Osteoblast (primary cell): ENCODE measurements around the gene CHST15. TPM values are rescaled to one million over a fixed set of nuclear protein-coding genes. Genes with fewer than 3 reads are reported as not detected.

ENCODE experiments used
- DNase-seq: peaks from one replicate; pipeline ENCODE4 v3.0.0; 2011; ENCODE audit warnings: low spot score, mixed read lengths; ENCODE audit not compliant: insufficient read length; ENCODE audit errors: missing footprints
- H2AFZ ChIP-seq: 2 replicates; pipeline ENCODE4 v1.6.0; 2011; ENCODE audit warnings: mild to moderate bottlenecking, low read length
- H3K27ac ChIP-seq: 2 replicates; pipeline ENCODE4 v1.5.1; 2011; ENCODE audit warnings: mild to moderate bottlenecking, low read depth, low read length, moderate library complexity
- H3K27me3 ChIP-seq: 2 replicates; pipeline ENCODE4 v1.6.0; 2012; ENCODE audit warnings: mild to moderate bottlenecking, control low read depth, inconsistent platforms, low read length, moderate library complexity; ENCODE audit not compliant: insufficient read depth
- H3K36me3 ChIP-seq: 2 replicates; pipeline ENCODE4 v1.5.1; 2011; ENCODE audit warnings: mild to moderate bottlenecking, low read length, control low read depth, moderate library complexity; ENCODE audit not compliant: insufficient read depth
- H3K4me1 ChIP-seq: 2 replicates; pipeline ENCODE4 v1.5.1; 2011; ENCODE audit warnings: mild to moderate bottlenecking, low read length, control low read depth, moderate library complexity; ENCODE audit not compliant: insufficient read depth
- H3K4me2 ChIP-seq: 2 replicates; pipeline ENCODE4 v1.6.0; 2011; ENCODE audit warnings: mild to moderate bottlenecking, low read length; ENCODE audit not compliant: insufficient read depth
- H3K4me3 ChIP-seq: fragments of 200-600 bp; sonication (generic); 3 replicates; pipeline ENCODE4 v1.5.1; 2012; ENCODE audit warnings: mild to moderate bottlenecking, low read length, inconsistent platforms; ENCODE audit not compliant: insufficient read depth
- H3K79me2 ChIP-seq: 2 replicates; pipeline ENCODE4 v1.6.0; 2012; ENCODE audit warnings: mild to moderate bottlenecking, low read length, control low read depth, inconsistent platforms; ENCODE audit not compliant: insufficient read depth
- H3K9me3 ChIP-seq: 2 replicates; pipeline ENCODE4 v1.5.1; 2011; ENCODE audit warnings: low read depth, low read length, control low read depth
- H4K20me1 ChIP-seq: 2 replicates; pipeline ENCODE4 v1.6.0; 2012; ENCODE audit warnings: mild to moderate bottlenecking, low read length, control low read depth; ENCODE audit not compliant: insufficient read depth
- total RNA-seq: library from RNA; depleted of rRNA; stranded (reverse); fragments of >200 nt; gene quantifications from 2 replicates; pipeline ENCODE4 v1.2.3, GENCODE V29; 2012
- TF ChIP-seq, protein P1 (sequence below): IDR thresholded peaks from 2 replicates; pipeline ENCODE4 v1.5.1; 2011; ENCODE audit warnings: mild to moderate bottlenecking, low read depth, low read length, moderate library complexity; ENCODE audit errors: extremely low read depth

Gene CHST15
- total RNA-seq, 1 donor: 22.8 TPM

DNA sequence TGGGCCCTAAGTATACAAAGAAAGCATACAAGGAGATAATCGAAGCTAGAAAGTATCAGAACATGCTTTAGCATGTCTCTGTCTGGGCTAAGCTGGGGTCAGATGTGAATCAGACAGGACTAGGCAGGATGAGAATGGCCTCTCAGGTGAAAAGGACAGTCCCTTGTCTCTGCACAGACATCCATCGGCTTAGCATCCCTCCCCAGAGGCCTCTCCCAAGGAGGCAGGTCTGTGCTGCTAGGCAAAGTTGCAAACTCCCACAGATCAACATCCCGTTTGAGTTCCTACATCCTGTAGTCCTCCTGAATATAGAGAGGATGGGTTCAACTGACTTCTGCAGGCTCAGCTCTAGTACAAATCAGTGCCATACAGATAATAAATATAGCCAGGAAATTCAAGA, 24.5 kb downstream of the CHST15 start:
- Histone ChIP-seq H3K27ac (no peak overlapping the region), H3K4me1 (peaks cover 3% of the 10 kb centered on the region), H3K4me2 (no peak overlapping the region), H3K79me2 (no peaks in the 10 kb centered on the region), H3K4me3 (no peak overlapping the region), H3K9me3 (no peaks in the 10 kb centered on the region), H4K20me1 (peaks cover 24% of the 10 kb centered on the region), H3K36me3 (no peaks in the 10 kb centered on the region), H3K27me3 (peaks cover 12% of the 10 kb centered on the region), H2AFZ (no peak overlapping the region)
- no peak for DNase-seq
- TF ChIP-seq, protein P1, sequence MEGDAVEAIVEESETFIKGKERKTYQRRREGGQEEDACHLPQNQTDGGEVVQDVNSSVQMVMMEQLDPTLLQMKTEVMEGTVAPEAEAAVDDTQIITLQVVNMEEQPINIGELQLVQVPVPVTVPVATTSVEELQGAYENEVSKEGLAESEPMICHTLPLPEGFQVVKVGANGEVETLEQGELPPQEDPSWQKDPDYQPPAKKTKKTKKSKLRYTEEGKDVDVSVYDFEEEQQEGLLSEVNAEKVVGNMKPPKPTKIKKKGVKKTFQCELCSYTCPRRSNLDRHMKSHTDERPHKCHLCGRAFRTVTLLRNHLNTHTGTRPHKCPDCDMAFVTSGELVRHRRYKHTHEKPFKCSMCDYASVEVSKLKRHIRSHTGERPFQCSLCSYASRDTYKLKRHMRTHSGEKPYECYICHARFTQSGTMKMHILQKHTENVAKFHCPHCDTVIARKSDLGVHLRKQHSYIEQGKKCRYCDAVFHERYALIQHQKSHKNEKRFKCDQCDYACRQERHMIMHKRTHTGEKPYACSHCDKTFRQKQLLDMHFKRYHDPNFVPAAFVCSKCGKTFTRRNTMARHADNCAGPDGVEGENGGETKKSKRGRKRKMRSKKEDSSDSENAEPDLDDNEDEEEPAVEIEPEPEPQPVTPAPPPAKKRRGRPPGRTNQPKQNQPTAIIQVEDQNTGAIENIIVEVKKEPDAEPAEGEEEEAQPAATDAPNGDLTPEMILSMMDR: no peak

DNA sequence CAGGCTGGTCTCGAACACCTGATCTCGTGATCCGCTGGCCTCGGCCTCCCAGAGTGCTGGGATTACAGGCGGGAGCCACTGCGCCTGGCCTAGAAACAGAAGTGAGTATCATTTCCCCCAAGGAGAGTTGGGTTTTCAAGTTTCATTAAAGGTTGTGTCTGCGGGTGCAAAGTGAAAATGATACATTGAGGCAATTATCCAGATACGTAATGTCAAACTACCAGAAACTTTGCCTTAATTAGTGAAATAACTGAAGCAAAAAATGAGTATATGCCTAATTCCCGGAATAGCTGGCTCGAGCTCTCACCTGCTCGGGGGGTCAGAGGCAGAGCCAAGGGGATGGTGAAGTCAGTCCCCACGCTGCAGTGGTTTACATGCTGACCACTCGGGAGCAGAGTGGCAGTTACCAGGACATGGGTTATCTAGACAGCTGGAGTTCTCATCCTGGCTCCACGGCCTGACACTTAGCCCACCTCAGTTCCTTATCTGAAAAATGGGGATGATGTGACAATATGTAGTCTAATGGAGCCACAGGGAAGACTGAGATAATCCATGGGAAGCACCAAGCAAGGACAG, 25.5 kb downstream of the CHST15 start:
- H2AFZ ChIP-seq: no peak overlapping the region

DNA sequence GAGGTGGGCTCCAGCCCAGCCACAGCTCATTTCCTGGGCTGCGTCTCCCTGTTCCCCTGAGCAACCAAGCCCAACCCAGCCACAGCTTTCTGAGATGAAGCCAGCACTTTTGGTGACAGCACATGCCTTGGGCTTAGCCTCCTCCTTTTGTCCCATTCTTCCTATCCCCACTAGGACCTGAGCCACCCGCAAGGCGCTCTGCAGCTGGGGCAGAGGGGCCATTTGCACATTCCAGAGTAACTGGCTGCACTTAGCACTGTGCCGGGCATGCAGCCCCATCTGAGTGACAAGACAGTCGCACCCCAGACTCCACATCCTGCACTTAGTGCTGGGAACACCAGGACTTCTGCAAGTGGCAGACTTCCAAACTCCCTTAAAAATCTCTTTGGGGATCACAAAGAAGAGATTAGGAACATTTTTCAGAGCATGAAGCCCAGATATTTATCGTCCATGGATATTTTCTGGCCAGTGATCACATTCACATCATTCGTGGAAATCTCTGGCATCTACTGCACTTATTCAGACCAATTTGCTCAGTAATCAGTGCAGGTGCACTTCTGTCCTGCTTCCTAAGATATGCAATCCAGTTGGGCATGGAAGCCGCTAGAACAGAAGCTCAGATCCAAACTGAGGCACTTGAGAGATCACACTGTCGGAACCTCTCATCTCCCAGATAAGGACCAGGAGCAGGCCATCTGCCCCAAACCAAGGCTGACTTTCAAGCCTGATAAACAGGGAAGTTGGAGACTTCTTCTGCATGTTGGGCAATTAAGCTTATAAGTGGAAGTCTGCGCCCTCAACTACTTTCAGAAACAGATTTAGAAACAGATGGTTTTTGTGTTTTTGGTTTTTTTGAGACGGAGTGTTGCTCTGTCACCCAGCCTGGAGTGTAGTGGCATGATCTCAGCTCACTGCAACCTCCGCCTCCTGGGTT, 26.4 kb downstream of the CHST15 start:
- peaks cover 12% of the 10 kb centered on the region for H3K27me3 ChIP-seq
- H3K4me1 ChIP-seq: peaks cover 11% of the 10 kb centered on the region
- peak; percentile 53 for DNase-seq
- H2AFZ ChIP-seq: no peak overlapping the region
- H4K20me1 ChIP-seq: peaks cover 16% of the 10 kb centered on the region
- TF ChIP-seq, protein P1: no peak
- no peaks in the 10 kb centered on the region for H3K36me3 ChIP-seq
- H3K4me2 ChIP-seq: no peak overlapping the region
- H3K4me3 ChIP-seq: no peak overlapping the region
- H3K79me2 ChIP-seq: no peaks in the 10 kb centered on the region
- no peaks in the 10 kb centered on the region for H3K9me3 ChIP-seq
- no peak overlapping the region for H3K27ac ChIP-seq

More for the DNA sequence above, 25.5 kb downstream of the CHST15 start:
- TF ChIP-seq, protein P1: no peak
- H3K9me3 ChIP-seq: no peaks in the 10 kb centered on the region
- H3K4me1 ChIP-seq: peaks cover 11% of the 10 kb centered on the region
- no peaks in the 10 kb centered on the region for H3K79me2 ChIP-seq
- peaks cover 12% of the 10 kb centered on the region for H3K27me3 ChIP-seq
- H3K4me3 ChIP-seq: no peak overlapping the region
- H4K20me1 ChIP-seq: peaks cover 20% of the 10 kb centered on the region
- no peak overlapping the region for H3K4me2 ChIP-seq
- H3K27ac ChIP-seq: no peak overlapping the region
- no peaks in the 10 kb centered on the region for H3K36me3 ChIP-seq
- DNase-seq: no peak

DNA sequence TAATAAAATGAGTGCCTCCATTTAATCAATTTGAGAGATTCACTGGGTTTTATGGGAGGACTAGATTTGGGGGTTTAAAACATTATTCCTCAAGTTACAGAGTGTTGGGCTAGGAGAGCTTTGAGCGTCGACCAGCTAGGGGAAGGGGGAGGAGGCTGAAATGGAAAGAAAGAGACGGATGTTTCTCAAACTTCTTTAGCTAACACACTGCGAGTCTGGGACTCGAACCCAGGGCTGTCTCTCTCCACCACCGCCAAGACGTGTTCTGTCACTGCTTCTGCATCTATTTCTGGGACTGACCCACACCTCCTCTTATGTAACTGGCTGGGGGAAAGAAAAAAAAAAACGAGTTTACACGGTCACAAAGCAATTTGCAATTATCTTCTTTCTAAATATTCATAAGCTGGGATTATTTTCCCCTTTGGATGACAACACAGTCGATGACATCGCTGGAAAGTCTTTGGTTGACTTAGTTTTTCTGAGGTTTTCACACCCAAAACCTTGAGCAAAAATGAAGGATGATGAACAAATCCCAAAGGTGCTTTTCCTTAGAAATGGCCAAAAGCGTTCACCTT, 27.2 kb downstream of the CHST15 start:
- no peaks in the 10 kb centered on the region for H3K79me2 ChIP-seq
- no peak for DNase-seq
- no peak overlapping the region for H2AFZ ChIP-seq
- H3K4me2 ChIP-seq: no peak overlapping the region
- no peak overlapping the region for H3K4me3 ChIP-seq
- TF ChIP-seq, protein P1: no peak
- peaks cover 12% of the 10 kb centered on the region for H3K27me3 ChIP-seq
- no peak overlapping the region for H3K27ac ChIP-seq
- H3K36me3 ChIP-seq: no peaks in the 10 kb centered on the region
- H3K9me3 ChIP-seq: no peaks in the 10 kb centered on the region
- H3K4me1 ChIP-seq: peaks cover 11% of the 10 kb centered on the region
- H4K20me1 ChIP-seq: peaks cover 16% of the 10 kb centered on the region
